H1 (cell line): Measurements from ENCODE around the gene MED19. TPM values are rescaled to one million over a fixed set of nuclear protein-coding genes. Genes with fewer than 3 reads are reported as not detected.

Source experiments
- EZH2 ChIP-seq: fragments of 200-600 bp; sonication (generic); IDR thresholded peaks from 2 replicates; pipeline ENCODE4 v1.7.1; 2012; ENCODE audit warnings: low read depth, mild to moderate bottlenecking, moderate library complexity, low read length, inconsistent platforms; ENCODE audit not compliant: severe bottlenecking
- HDAC2 ChIP-seq, 2 experiments: fragments of 300-600 bp in 1 of 2; sonication (generic) in 1 of 2; IDR thresholded peaks; 2 replicates each; pipeline ENCODE4 v1.6.1; 2011 to 2012; ENCODE audit warnings: low read depth in 2 of 2, low read length in 2 of 2, mild to moderate bottlenecking in 2 of 2, moderate library complexity in 2 of 2, borderline replicate concordance in 1 of 2, inconsistent platforms in 1 of 2
- MAFK ChIP-seq: IDR thresholded peaks from 2 replicates; pipeline ENCODE4 v1.6.1; 2012; ENCODE audit warnings: low read depth, mild to moderate bottlenecking, improper control_type of control experiment, low read length
- PHF8 ChIP-seq: fragments of 200-600 bp; sonication (generic); conservative IDR thresholded peaks from 2 replicates; pipeline ENCODE4 v1.7.1; 2012; ENCODE audit warnings: low read depth, mild to moderate bottlenecking, inconsistent platforms, low read length, moderate library complexity
- POLR2AphosphoS5 ChIP-seq: IDR thresholded peaks from 2 replicates; pipeline ENCODE4 v1.6.1; 2011; ENCODE audit warnings: low read depth, low read length
- SAP30 ChIP-seq: fragments of 300-600 bp; sonication (generic); IDR thresholded peaks from 2 replicates; pipeline ENCODE4 v1.7.1; 2012; ENCODE audit warnings: low read length, moderate library complexity, mild to moderate bottlenecking, inconsistent platforms; ENCODE audit not compliant: insufficient read depth, insufficient replicate concordance
- SIN3A ChIP-seq, 2 experiments: IDR thresholded peaks in 1 of 2; conservative IDR thresholded peaks in 1 of 2; 2 replicates each; pipeline ENCODE4 v1.6.1; 2011 to 2012; ENCODE audit warnings: low read length in 2 of 2, improper control_type of control experiment in 1 of 2, low read depth in 1 of 2, mild to moderate bottlenecking in 1 of 2
- SP1 ChIP-seq: IDR thresholded peaks from 2 replicates; pipeline ENCODE4 v1.6.1; 2011; ENCODE audit warnings: low read depth, low read length
- TEAD4 ChIP-seq: IDR thresholded peaks from 2 replicates; pipeline ENCODE4 v1.6.1; 2012; ENCODE audit warnings: low read depth, low read length, inconsistent platforms, mixed read lengths
- polyA plus RNA-seq, 7 experiments: library from polyadenylated mRNA; depleted of rRNA in 3 of 7; stranded (reverse) in 5 of 7; unstranded in 2 of 7; fragments of >200 nt in 5 of 7; fragments of 200-250 nt in 2 of 7; gene quantifications; 1 replicate in 5 of 7; 2 replicates in 1 of 7; 4 replicates in 1 of 7; pipeline versions ENCODE4 v1.2.1 to v1.2.3, GENCODE V29; 2011 to 2013; ENCODE audit warnings: missing spikeins in 2 of 7, mixed read lengths in 2 of 7
- total RNA-seq: library from RNA; stranded (reverse); fragmentation: NEBNext Ultra II Directional; extraction: Animal tissue kit (Norgen Biotek cat#: 25700); gene quantifications from 2 replicates; pipeline ENCODE4 v1.2.1, GENCODE V29; 2021
- TF ChIP-seq, protein P1 (sequence below): IDR thresholded peaks from 2 replicates; pipeline ENCODE4 v1.6.1; 2012; ENCODE audit warnings: inconsistent platforms

Gene MED19
- total and polyA plus RNA-seq, 2 of the 8 experiments (the other 6 are each of a cell fraction or from before 2014, with no cell fraction given), result 19.4 to 35.4 TPM

DNA sequence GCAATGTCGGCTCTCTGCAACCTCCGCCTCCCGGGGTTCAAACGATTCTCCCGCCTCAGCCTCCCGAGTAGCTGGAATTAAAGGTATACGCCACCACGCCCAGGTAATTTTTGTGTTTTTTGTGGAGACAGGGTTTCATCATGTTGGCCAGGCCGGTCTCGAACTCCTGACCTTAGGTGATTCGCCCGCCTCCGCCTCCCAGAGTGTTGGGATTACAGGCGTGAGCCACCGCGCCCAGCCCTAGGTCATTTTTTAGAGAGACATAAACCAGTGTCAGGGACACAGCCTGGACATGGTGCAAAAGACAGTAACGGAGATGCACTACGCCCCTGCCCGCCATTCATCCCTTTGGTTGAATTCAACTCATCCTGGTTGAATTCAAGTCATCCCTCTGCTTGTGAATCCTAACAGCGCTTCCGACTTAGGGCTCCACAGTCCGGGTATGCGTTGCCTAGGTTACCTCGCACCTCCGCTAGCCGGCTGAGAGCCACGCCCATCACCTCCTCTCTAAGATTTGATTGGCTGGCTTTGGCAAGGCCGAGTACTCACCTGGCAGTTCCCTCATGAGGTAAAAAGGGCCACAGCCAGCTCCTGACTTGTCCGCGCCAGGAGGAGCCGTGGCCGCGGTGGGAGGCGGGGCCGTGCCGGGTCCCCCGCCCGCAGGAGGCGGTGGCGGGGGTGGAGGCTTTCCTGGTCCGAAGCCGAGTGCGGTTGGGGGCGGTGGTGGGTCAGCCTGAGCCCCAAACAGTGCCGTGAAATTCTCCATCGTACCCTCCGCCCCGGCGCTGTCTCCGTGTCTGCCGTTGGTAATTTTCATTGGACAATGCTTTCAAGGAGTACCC lies at the start of gene MED19 (continued):
- TF ChIP-seq HDAC2 (IDR thresholded peaks at IDR 0.05; ENCODE audit: borderline replicate concordance in 1 of 2, low read depth in 2 of 2, low read length in 2 of 2) (peak in 1 of 2 experiments; percentile 73; a peak in 1 of 4 replicates), PHF8 (peak; percentile 83), TEAD4 (peak; percentile 50; the same call in 1 of the 2 replicates), EZH2 (no peak), POLR2AphosphoS5 (peak; percentile 76), MAFK (no peak), SIN3A (conservative IDR thresholded peaks at IDR 0.05 in 1 of 2, IDR thresholded peaks at IDR 0.05 in 1 of 2; ENCODE audit: low read depth in 1 of 2, low read length in 2 of 2) (peak; percentile 80 to 97; a peak in 1 of 4 replicates), SP1 (0 out of 2 replicates have a peak, but pooled peaks have one; percentile 24), SAP30 (peak; percentile 97)
- TF ChIP-seq, protein P1, sequence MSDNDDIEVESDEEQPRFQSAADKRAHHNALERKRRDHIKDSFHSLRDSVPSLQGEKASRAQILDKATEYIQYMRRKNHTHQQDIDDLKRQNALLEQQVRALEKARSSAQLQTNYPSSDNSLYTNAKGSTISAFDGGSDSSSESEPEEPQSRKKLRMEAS, result peak; percentile 16; the same call in 1 of the 2 replicates
